Liver (tissue), 9 donors: ENCODE measurements around the gene ENO3. TPM values are rescaled to one million over a fixed set of nuclear protein-coding genes. Genes with fewer than 3 reads are reported as not detected.

ENCODE experiments used
- DNase-seq: peaks from one replicate; pipeline ENCODE4 v3.0.0-alpha.2; 2017; ENCODE audit warnings: low spot score
- H3K27ac ChIP-seq, 2 donors: one replicate each; pipeline ENCODE4 v1.7.0; 2013; ENCODE audit warnings: inconsistent platforms in 2 of 2, low read length in 2 of 2, control low read depth in 1 of 2, low read depth in 1 of 2, mild to moderate bottlenecking in 1 of 2
- H3K27me3 ChIP-seq, 4 donors: one replicate each; pipeline versions ENCODE4 v1.6.1 to v1.7.0; 2013; ENCODE audit warnings: low read length in 3 of 4, inconsistent platforms in 1 of 4, mild to moderate bottlenecking in 1 of 4, moderate library complexity in 1 of 4; ENCODE audit not compliant: control insufficient read depth in 4 of 4, insufficient read depth in 4 of 4
- H3K36me3 ChIP-seq, 4 donors: one replicate each; pipeline versions ENCODE4 v1.6.1 to v1.7.0; 2013; ENCODE audit warnings: low read length in 3 of 4, mild to moderate bottlenecking in 3 of 4, low read depth in 1 of 4, moderate library complexity in 1 of 4; ENCODE audit not compliant: control insufficient read depth in 4 of 4, insufficient read depth in 3 of 4
- H3K4me1 ChIP-seq, 4 donors: one replicate each; pipeline versions ENCODE4 v1.6.1 to v1.7.0; 2013; ENCODE audit warnings: low read length in 3 of 4, mild to moderate bottlenecking in 3 of 4, moderate library complexity in 1 of 4; ENCODE audit not compliant: control insufficient read depth in 4 of 4, insufficient read depth in 4 of 4
- H3K4me3 ChIP-seq, 3 donors: one replicate each; pipeline versions ENCODE4 v1.6.1 to v1.7.0; 2013; ENCODE audit warnings: low read length in 3 of 3, control low read depth in 1 of 3, low read depth in 1 of 3, mild to moderate bottlenecking in 1 of 3
- H3K9ac ChIP-seq, 2 donors: one replicate each; pipeline ENCODE4 v1.7.0; 2013; ENCODE audit warnings: low read length in 2 of 2, mild to moderate bottlenecking in 2 of 2, moderate library complexity in 2 of 2, control low read depth in 1 of 2, low read depth in 1 of 2
- H3K9me3 ChIP-seq, 4 donors: one replicate each; pipeline versions ENCODE4 v1.6.1 to v1.7.0; 2013; ENCODE audit warnings: low read length in 3 of 4; ENCODE audit not compliant: control insufficient read depth in 4 of 4
- EGR1 ChIP-seq, 2 donors: IDR thresholded peaks; 2 replicates each; pipeline ENCODE4 v1.6.1; 2016 to 2018; ENCODE audit warnings: antibody characterized with exemption in 2 of 2, low read depth in 2 of 2
- FOXA1 ChIP-seq: IDR thresholded peaks from 2 replicates; pipeline ENCODE4 v1.6.1; 2016; ENCODE audit warnings: antibody characterized with exemption
- FOXA2 ChIP-seq: IDR thresholded peaks from 2 replicates; pipeline ENCODE4 v1.6.1; 2016; ENCODE audit warnings: antibody characterized with exemption
- GABPA ChIP-seq, 2 donors: IDR thresholded peaks in 1 of 2; conservative IDR thresholded peaks in 1 of 2; 2 replicates each; pipeline ENCODE4 v1.6.1; 2016; ENCODE audit warnings: antibody characterized with exemption in 2 of 2, mild to moderate bottlenecking in 1 of 2, moderate library complexity in 1 of 2
- HNF4A ChIP-seq, 2 donors: conservative IDR thresholded peaks; 2 replicates each; pipeline ENCODE4 v1.6.1; 2016; ENCODE audit warnings: antibody characterized with exemption in 2 of 2, mild to moderate bottlenecking in 2 of 2
- HNF4G ChIP-seq: IDR thresholded peaks from 2 replicates; pipeline ENCODE4 v1.6.1; 2016; ENCODE audit warnings: antibody characterized with exemption
- JUND ChIP-seq, 2 donors: IDR thresholded peaks; 2 replicates each; pipeline ENCODE4 v1.6.1; 2016; ENCODE audit warnings: antibody characterized with exemption in 2 of 2
- NR2F2 ChIP-seq: IDR thresholded peaks from 2 replicates; pipeline ENCODE4 v1.6.1; 2016; ENCODE audit warnings: antibody characterized with exemption
- RAD21 ChIP-seq, 2 donors: IDR thresholded peaks; 2 replicates each; pipeline ENCODE4 v1.6.1; 2016; ENCODE audit warnings: antibody characterized with exemption in 2 of 2, mild to moderate bottlenecking in 2 of 2
- TAF1 ChIP-seq: conservative IDR thresholded peaks from 2 replicates; pipeline ENCODE4 v1.6.1; 2016; ENCODE audit warnings: antibody characterized with exemption, mild to moderate bottlenecking
- YY1 ChIP-seq: IDR thresholded peaks from 2 replicates; pipeline ENCODE4 v1.6.1; 2016; ENCODE audit warnings: antibody characterized with exemption, mild to moderate bottlenecking
- WGBS: extraction: QIAGEN DNeasy Blood & Tissue Kit; methylation state at CpG from one replicate; pipeline ENCODE4 v1.1.7; 2013; 5-methylcytosine and 5-hydroxymethylcytosine counted together
- polyA plus RNA-seq, 2 donors: library from polyadenylated mRNA; stranded (reverse) in 1 of 2; unstranded in 1 of 2; fragments of 200-250 nt in 1 of 2; fragments of >200 nt in 1 of 2; fragmentation: Nextera tagmentation in 1 of 2; extraction: Ambion mirVana in 1 of 2; gene quantifications; one replicate each; pipeline versions ENCODE4 v1.2.1 to v1.2.3, GENCODE V29; 2013 to 2015
- total RNA-seq, 2 donors: library from RNA; depleted of rRNA; stranded (reverse); fragments of >200 nt; gene quantifications; one replicate each; pipeline ENCODE4 v1.2.3, GENCODE V29; 2014
- TF ChIP-seq, protein P1 (sequence below): fragments of 150-350 bp; IDR thresholded peaks from 2 replicates; pipeline ENCODE4 v1.5.1; 2017; ENCODE audit warnings: improper control_type of control experiment, low read depth, low read length; ENCODE audit not compliant: missing input control
- TF ChIP-seq, protein P2 (sequence below): IDR thresholded peaks from 2 replicates; pipeline ENCODE4 v1.6.1; 2016; ENCODE audit warnings: antibody characterized with exemption
- TF ChIP-seq, protein P3 (sequence below): IDR thresholded peaks from 2 replicates; pipeline ENCODE4 v1.6.1; 2016; ENCODE audit warnings: antibody characterized with exemption
- TF ChIP-seq, protein P4 (sequence below): IDR thresholded peaks from 2 replicates; pipeline ENCODE4 v1.6.1; 2016; ENCODE audit warnings: antibody characterized with exemption, mild to moderate bottlenecking
- donor health status: healthy.
- donor health status: healthy.
- donor health status: healthy.
- donor health status: healthy.
- donor health status: healthy.

ENO3 gene
- total and polyA plus RNA-seq, 4 donors, result 26.3 to 117 (median 30.8) TPM

DNA sequence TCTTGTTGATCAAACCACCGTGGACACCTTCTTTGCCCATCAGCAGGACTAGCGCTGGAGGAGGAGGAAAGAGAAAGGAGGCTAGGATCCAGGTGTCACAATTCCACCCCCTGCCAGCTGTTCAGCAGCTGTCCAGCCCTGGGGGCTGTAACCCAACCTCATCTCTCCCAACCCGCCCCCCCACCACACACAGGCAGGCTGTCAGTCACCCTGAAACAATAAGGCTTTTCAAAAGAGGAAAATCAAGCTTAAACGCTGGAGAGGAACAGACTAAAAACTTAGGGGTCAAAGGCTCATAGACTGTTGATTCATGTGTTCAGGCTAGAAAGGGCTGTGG is 5.0 kb upstream of the ENO3 start:
- no peak for DNase-seq
- H3K36me3 ChIP-seq, result peaks cover 6 to 26% (median 12%) of the 10 kb centered on the region in 4 donors
- TF ChIP-seq, protein P1, sequence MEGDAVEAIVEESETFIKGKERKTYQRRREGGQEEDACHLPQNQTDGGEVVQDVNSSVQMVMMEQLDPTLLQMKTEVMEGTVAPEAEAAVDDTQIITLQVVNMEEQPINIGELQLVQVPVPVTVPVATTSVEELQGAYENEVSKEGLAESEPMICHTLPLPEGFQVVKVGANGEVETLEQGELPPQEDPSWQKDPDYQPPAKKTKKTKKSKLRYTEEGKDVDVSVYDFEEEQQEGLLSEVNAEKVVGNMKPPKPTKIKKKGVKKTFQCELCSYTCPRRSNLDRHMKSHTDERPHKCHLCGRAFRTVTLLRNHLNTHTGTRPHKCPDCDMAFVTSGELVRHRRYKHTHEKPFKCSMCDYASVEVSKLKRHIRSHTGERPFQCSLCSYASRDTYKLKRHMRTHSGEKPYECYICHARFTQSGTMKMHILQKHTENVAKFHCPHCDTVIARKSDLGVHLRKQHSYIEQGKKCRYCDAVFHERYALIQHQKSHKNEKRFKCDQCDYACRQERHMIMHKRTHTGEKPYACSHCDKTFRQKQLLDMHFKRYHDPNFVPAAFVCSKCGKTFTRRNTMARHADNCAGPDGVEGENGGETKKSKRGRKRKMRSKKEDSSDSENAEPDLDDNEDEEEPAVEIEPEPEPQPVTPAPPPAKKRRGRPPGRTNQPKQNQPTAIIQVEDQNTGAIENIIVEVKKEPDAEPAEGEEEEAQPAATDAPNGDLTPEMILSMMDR, result no peak
- TF ChIP-seq HNF4A (conservative IDR thresholded peaks at IDR 0.05) (no peak), FOXA2 (no peak), HNF4G (no peak), TAF1 (no peak), GABPA (IDR thresholded peaks at IDR 0.05 in 1 of 2, conservative IDR thresholded peaks at IDR 0.05 in 1 of 2) (no peak), RAD21 (IDR thresholded peaks at IDR 0.05) (no peak), YY1 (no peak), EGR1 (IDR thresholded peaks at IDR 0.05; ENCODE audit: low read depth in 2 of 2) (no peak), JUND (IDR thresholded peaks at IDR 0.05) (no peak), NR2F2 (no peak)
- TF ChIP-seq, protein P2, sequence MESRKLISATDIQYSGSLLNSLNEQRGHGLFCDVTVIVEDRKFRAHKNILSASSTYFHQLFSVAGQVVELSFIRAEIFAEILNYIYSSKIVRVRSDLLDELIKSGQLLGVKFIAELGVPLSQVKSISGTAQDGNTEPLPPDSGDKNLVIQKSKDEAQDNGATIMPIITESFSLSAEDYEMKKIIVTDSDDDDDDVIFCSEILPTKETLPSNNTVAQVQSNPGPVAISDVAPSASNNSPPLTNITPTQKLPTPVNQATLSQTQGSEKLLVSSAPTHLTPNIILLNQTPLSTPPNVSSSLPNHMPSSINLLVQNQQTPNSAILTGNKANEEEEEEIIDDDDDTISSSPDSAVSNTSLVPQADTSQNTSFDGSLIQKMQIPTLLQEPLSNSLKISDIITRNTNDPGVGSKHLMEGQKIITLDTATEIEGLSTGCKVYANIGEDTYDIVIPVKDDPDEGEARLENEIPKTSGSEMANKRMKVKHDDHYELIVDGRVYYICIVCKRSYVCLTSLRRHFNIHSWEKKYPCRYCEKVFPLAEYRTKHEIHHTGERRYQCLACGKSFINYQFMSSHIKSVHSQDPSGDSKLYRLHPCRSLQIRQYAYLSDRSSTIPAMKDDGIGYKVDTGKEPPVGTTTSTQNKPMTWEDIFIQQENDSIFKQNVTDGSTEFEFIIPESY, result no peak
- TF ChIP-seq, protein P3, sequence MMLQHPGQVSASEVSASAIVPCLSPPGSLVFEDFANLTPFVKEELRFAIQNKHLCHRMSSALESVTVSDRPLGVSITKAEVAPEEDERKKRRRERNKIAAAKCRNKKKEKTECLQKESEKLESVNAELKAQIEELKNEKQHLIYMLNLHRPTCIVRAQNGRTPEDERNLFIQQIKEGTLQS, result no peak
- TF ChIP-seq, protein P4, sequence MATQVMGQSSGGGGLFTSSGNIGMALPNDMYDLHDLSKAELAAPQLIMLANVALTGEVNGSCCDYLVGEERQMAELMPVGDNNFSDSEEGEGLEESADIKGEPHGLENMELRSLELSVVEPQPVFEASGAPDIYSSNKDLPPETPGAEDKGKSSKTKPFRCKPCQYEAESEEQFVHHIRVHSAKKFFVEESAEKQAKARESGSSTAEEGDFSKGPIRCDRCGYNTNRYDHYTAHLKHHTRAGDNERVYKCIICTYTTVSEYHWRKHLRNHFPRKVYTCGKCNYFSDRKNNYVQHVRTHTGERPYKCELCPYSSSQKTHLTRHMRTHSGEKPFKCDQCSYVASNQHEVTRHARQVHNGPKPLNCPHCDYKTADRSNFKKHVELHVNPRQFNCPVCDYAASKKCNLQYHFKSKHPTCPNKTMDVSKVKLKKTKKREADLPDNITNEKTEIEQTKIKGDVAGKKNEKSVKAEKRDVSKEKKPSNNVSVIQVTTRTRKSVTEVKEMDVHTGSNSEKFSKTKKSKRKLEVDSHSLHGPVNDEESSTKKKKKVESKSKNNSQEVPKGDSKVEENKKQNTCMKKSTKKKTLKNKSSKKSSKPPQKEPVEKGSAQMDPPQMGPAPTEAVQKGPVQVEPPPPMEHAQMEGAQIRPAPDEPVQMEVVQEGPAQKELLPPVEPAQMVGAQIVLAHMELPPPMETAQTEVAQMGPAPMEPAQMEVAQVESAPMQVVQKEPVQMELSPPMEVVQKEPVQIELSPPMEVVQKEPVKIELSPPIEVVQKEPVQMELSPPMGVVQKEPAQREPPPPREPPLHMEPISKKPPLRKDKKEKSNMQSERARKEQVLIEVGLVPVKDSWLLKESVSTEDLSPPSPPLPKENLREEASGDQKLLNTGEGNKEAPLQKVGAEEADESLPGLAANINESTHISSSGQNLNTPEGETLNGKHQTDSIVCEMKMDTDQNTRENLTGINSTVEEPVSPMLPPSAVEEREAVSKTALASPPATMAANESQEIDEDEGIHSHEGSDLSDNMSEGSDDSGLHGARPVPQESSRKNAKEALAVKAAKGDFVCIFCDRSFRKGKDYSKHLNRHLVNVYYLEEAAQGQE, result no peak
- 27% methylated on average over 4 of the region's 4 CpGs for WGBS
- H3K27ac ChIP-seq, result peak overlapping the region; percentile 65 to 96
- H3K27me3 ChIP-seq, result no peaks in the 10 kb centered on the region
- no peak overlapping the region for H3K9ac ChIP-seq
- peaks cover 5 to 60% (median 46%) of the 10 kb centered on the region in 4 donors for H3K4me1 ChIP-seq
- peak overlapping the region; percentile 71 to 96 (median 91) for H3K4me3 ChIP-seq
- H3K9me3 ChIP-seq, result no peaks in the 10 kb centered on the region

DNA sequence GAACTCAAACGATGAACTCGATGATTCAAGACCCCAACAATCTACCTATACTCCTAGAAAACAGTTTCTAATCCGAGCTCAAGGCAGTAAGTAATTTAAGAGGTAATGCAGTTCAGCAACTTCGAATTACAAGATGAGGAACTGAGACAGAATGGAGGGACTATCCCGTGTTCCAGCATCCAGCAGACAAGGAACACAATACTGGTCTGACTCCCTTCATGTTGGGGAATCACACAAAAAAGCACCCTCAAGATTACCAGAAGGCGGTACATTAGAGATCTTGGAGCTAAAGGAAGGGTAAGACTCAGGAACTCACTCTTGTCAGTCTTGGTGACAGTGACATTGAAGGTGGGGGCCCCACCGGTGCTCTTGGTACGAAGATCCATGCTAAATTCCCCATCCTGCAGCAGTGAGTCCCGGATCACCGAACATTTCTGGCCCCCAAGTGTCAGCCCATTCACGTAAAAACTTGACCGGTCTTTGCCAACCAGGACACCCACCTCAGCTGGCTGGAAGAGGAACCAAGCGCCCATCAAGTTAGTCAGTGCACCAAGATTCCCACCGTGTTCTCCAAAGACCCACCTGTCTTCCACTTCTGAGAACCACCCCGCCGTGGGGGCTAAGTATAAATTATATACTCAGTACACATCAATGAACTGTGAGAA is 4.5 kb upstream of the ENO3 start:
- Histone ChIP-seq H3K9me3 (no peaks in the 10 kb centered on the region), H3K36me3 (peaks cover 6 to 26% (median 12%) of the 10 kb centered on the region in 4 donors), H3K27ac (peak overlapping the region; percentile 95 to 96), H3K9ac (peak overlapping the region; percentile 61 to 85), H3K4me3 (peak overlapping the region; percentile 71 to 96 (median 91)), H3K27me3 (no peaks in the 10 kb centered on the region), H3K4me1 (peaks cover 6 to 60% (median 46%) of the 10 kb centered on the region in 4 donors)
- 33% methylated on average over 16 of the region's 16 CpGs for WGBS
- DNase-seq, result no peak
- TF ChIP-seq FOXA1 (no peak), YY1 (no peak), FOXA2 (no peak)
- TF ChIP-seq, protein P4, result no peak
